Brain microvascular endothelial cell (primary cell): Measurements from ENCODE around the gene GLO1.

Experiments used
- DNase-seq: peaks from one replicate; pipeline ENCODE4 v3.0.0-alpha.2; 2020
- H3K27ac ChIP-seq: fragments of 250-450 bp; sonication (Bioruptor Pico); 2 replicates; pipeline ENCODE4 v1.5.1; 2020; ENCODE audit warnings: mild to moderate bottlenecking, moderate library complexity
- H3K27me3 ChIP-seq: fragments of 250-450 bp; sonication (Bioruptor Pico); replicated peaks from 2 replicates; pipeline ENCODE4 v1.5.1; 2020; ENCODE audit warnings: mild to moderate bottlenecking
- H3K36me3 ChIP-seq: fragments of 250-450 bp; sonication (Bioruptor Pico); replicated peaks from 2 replicates; pipeline ENCODE4 v1.5.1; 2020; ENCODE audit warnings: mild to moderate bottlenecking
- H3K4me3 ChIP-seq: 2 replicates; pipeline ENCODE4 v1.5.1; 2011; ENCODE audit warnings: low read depth, mild to moderate bottlenecking, control low read depth, low read length, moderate library complexity
- CTCF ChIP-seq: IDR thresholded peaks from 2 replicates; pipeline ENCODE4 v1.5.1; 2011; ENCODE audit warnings: low read depth, mild to moderate bottlenecking, moderate library complexity, low read length, control low read depth, inconsistent platforms; ENCODE audit errors: missing control alignments
- in situ Hi-C: cut with HindIII; loops from 2 replicates; pipeline ENCODE4 v1.10.0; 2017; ENCODE audit warnings: low sequenced_read_pairs, low pct_ligation_motif_present

GLO1 gene

DNA sequence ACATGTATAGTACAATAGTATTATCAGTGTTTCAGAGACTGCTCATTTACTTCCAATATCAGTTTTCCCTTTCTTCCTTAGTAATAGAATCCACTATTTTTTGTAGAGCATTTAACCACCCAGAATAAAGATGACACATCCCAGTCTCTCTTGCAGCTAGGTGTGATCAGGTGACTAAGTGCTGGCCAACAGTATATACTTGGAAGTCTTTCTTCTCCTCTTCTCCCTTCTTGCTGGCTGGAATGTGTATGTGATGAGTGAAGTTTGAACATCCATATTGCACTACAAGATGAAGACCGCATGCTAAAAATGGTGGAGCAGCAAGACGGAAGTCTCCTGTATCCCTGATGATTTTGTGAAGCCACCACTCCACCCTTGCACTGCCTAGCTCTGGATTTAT is 48.7 kb downstream of the GLO1 start:
- in situ Hi-C loops = no loop called here
- H3K27me3 ChIP-seq = no peaks in the 10 kb centered on the region
- TF ChIP-seq CTCF = no peak

DNA sequence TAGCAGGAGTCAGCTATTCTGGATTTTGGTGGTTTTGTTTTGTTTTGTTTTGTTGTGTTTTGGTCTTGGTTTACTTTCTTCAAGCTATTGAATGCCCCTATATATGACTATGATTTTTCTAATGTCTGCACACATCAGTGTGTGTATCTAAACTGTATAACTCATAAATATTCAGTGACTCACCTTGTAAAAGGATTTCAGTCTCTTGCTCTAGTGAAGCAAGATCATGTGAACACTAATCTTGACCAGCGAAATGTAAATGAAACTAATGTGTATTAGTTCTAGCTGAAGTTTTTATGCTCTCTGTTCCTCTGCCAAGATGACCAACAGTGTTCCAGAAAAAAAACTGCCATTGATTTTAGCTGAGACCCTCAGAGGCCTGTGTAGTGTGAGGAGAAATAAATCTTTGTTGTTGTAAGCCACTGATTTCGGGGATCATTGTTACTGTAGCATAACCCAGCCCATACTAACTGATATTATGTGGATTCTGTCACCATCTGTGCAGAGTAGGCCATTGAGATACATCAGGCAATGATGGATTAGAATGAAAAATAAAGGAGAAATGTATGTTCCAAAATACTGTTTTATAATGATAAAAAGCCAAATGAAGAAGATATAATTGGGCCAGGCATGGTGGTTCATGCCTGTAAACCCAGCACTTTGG is 51.7 kb downstream of the GLO1 start:
- TF ChIP-seq CTCF = no peak
- DNase-seq = no peak
- no peak overlapping the region for H3K27ac ChIP-seq
- in situ Hi-C loops = no loop called here
- H3K27me3 ChIP-seq = no peaks in the 10 kb centered on the region
- H3K36me3 ChIP-seq = no peaks in the 10 kb centered on the region
- H3K4me3 ChIP-seq = no peak overlapping the region

More for the DNA sequence above, 48.7 kb downstream of the GLO1 start:
- H3K4me3 ChIP-seq = no peak overlapping the region
- no peak overlapping the region for H3K27ac ChIP-seq
- H3K36me3 ChIP-seq = no peaks in the 10 kb centered on the region
- no peak for DNase-seq

DNA sequence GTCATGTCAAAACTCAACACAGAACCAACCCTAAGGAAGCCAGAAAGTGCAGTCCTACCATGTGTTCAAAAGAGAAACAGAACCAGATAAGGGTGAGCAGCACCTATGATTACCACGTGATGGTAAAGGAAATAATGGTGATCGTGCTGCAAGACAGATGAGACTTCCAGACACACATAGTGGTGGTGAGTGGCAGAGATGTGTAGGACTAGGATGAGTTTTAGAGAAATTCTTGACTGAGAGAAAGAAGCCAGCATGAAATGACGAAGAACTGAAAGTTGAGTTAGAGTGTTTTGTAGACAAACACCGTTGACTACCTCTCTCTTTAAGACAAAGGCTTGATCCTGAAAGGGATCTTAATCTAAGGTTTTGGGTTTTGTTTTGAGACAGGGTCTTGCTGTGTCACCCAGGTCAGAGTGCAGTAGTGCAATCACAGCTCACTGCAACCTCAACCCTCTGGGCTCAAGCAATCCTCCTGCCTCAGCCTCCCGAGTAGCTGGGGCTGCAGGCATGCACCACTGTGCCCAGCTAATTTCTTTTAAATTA is 52.7 kb downstream of the GLO1 start:
- in situ Hi-C loops = no loop called here
- no peak overlapping the region for H3K27ac ChIP-seq
- H3K4me3 ChIP-seq = no peak overlapping the region
- no peak for TF ChIP-seq CTCF
- DNase-seq = no peak
- no peaks in the 10 kb centered on the region for H3K36me3 ChIP-seq
- H3K27me3 ChIP-seq = no peaks in the 10 kb centered on the region

DNA sequence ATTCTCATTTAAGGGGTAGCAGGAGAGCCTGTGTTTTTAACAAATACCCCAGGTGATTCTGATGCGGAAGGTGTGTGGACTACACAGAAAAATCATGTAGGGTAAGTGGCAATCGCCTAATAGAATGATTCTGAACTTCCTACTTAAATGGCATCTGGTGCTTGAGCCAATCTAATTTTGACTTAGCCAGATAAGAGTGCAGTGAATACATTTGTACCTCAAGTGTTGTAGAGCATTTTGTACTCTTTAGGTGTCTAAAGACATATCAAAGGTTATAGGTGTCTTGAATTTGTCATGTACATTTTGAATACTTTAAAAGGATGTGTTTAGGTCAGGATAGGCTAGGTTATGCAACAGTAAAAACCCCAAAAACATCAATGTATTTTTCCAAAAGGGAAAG is 53.2 kb downstream of the GLO1 start:
- no peak for DNase-seq
- H3K4me3 ChIP-seq = no peak overlapping the region
- H3K36me3 ChIP-seq = no peaks in the 10 kb centered on the region
- in situ Hi-C loops = no loop called here
- no peaks in the 10 kb centered on the region for H3K27me3 ChIP-seq
- no peak for TF ChIP-seq CTCF
- no peak overlapping the region for H3K27ac ChIP-seq

- no peaks in the 10 kb centered on the region for H3K27me3 ChIP-seq
- no peak overlapping the region for H3K27ac ChIP-seq
- no peak for DNase-seq
- H3K36me3 ChIP-seq = no peaks in the 10 kb centered on the region
- no peak overlapping the region for H3K4me3 ChIP-seq
- TF ChIP-seq CTCF = no peak
- in situ Hi-C loops = no loop called here
Observed at GRCh38 chr6:38648629-38649028, 54.3 kb downstream of the GLO1 start.
